HG02798 (cell line): ENCODE measurements around the gene TRIM37.

Source experiments
- ATAC-seq: cut with Tn5 transposase; IDR thresholded peaks from one replicate; pipeline ENCODE4 v1.9.1; 2021; ENCODE audit warnings: mild to moderate bottlenecking; ENCODE audit not compliant: unreplicated experiment, poor library complexity

TRIM37 gene

DNA sequence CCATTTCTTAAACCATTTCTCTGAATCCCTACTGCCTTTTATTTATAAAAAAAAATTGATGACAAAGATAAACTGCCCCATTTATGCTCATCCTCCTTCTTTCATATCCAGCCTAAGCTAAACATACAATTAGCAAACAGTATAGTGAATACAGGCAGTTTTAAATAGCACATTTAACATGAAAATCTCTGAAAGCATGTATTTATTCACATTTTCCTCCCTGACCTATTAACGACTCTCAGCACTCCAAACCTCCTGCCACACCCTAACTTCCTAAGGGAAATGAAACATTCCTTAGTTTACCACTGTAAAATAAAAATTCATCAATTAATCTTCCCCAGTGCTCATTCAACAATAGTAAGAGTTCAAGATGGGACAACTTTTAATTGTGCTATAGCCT lies 56.9 kb downstream of the TRIM37 start:
- ATAC-seq = no peak

DNA sequence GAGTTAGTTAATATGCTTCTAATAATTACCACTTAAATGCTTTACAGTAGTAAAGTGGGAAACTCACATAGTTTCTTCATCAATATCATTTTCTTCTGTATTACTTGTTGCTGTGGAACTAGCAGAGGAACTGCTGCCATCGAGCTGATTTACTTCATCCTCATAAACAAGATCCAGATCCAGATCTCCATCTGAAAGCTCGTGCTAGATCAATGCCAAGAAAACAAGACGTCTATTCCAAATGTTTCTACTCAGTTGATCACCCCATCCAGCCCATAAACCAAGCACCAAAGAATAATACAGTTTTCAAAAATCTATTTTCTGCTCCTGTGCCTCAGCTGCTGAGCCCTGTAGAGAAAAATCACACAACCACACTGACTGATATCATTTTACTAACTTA lies 59.1 kb downstream of the TRIM37 start:
- no peak for ATAC-seq

- ATAC-seq = no peak
Observed at GRCh38 chr17:59046192-59046591, 60.5 kb downstream of the TRIM37 start.

- ATAC-seq = no peak
Observed at GRCh38 chr17:59038734-59039133, 67.9 kb downstream of the TRIM37 start.

DNA sequence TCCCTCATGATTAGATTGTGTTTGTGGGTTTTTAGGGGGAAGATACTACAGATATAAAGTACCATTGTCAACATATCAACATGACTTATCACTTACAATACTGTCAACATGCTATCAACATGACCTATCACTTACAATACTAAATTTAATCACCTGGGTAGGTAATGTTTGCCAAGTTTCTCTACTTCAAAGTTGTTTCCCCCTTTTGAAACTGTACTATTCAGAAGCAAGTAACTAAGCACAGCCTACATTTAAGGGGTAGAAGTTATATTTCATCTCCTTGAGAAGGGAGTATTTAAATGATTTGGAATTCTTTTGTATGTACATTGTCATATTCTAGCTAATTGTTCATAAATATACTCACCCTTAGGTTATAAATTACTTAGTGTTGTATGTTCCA lies 68.7 kb downstream of the TRIM37 start:
- ATAC-seq = no peak

DNA sequence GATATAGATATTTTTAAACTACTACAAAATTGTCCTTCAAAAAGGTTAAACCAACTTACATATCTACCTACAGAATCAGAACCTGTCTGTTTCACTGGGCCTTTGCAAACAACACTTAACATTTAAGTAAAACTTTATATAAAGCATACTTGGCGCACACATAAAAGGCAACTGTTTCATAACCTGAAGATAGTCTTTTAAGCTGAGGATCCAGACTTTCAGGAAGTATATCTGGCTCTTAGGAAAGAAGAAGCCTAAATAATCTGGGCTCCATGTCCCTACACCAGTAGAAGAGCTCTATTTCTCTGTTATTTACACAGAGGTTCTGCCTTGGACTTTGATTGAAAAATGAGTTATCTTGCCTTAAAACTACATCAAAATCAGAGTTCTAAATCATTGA lies 75.9 kb downstream of the TRIM37 start:
- no peak for ATAC-seq

DNA sequence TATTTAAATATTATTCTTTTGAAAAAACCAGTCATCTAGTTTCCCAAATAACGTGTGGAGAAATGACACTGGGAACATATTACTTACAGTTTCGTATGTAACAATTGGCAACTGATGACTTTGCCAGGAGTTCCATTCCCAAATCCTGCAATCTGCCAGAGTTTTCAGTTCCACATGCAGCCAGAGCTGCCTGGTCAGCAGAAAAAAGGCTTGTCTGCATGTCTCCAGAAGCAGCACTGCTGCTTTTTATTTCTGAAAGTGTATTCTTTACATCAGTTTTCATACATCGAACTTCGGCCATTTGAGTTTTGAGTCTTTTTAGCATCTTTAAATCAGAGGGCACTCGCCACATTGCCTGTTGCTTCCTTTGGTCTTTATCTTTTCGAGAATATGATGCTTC lies 78.4 kb downstream of the TRIM37 start:
- ATAC-seq = no peak

- no peak for ATAC-seq
Observed at GRCh38 chr17:59027750-59028149, 78.9 kb downstream of the TRIM37 start.

DNA sequence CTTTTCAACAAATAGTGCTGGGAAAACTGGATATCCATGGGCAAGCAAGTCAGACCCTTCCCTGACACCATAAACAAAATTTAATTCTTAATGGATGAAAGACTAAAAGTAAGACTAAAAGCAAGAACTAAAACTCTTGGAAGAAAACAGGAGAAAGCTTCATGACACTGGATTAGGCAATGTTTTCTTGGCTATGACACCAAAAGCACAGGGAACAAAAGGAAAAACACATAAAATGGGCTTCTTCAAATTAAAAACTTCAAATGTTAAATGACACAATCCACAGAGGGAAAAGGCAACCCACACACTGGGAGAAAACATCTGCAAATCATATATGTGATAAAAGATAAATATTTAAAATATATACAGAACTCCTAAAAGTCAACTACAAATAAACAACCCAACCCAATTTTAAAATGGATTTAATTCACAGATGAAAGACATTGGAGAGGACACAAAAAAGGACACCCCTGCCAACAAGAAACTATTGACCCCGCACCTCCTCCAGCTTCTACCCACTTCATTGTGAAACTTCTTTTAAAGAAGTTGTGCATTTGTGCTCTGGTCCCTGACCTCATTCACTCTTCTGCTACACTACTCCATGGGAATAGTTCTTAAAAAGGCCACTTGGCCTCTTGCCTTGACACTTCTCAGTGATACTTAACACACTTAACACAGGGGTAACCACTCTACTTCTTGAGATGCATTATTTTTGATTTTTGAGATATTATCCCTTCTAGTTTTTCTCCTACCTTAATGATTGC lies 80.3 kb downstream of the TRIM37 start:
- no peak for ATAC-seq

GRCh38 chr17:59024916-59025315 lies 81.8 kb downstream of the TRIM37 start:
- no peak for ATAC-seq

GRCh38 chr17:59018019-59018418 lies 88.7 kb downstream of the TRIM37 start:
- no peak for ATAC-seq

DNA sequence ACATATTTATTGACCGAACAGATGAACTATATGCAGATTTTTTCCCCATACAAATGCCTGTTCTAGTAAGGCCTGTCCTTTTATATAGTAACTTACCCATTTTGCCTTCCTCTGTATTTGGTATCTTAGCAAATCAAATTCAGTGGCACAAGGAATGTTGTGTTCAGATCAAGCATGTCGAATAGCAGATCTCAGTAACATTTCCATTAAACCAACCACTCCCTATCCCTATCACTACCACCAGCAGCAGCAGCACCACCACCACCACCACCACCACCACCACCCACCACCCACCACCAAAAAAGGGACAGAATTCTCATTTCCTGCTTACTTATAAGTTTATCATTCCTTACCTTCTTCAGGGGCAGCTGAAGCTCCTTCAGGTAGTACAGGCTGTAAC lies 94.7 kb downstream of the TRIM37 start:
- ATAC-seq = no peak

DNA sequence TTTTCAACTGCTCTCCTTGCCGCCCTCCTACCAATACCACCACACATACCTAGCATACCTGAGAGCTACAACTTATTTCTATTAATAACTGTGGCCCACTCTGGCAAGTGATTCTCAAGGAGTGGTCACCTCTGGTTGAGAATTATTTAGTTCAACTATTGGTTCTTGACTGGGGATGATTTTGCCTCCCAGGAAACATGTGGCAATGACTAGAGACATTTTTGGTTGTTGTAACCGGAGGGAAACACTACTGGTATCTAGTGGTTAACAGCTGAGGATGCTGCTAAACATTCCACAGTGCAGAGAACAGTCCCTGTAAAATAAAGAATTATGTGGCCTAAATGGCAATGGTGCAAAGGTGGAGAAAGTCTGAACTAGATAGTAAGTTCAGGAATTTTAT lies 96.7 kb downstream of the TRIM37 start:
- ATAC-seq = no peak

DNA sequence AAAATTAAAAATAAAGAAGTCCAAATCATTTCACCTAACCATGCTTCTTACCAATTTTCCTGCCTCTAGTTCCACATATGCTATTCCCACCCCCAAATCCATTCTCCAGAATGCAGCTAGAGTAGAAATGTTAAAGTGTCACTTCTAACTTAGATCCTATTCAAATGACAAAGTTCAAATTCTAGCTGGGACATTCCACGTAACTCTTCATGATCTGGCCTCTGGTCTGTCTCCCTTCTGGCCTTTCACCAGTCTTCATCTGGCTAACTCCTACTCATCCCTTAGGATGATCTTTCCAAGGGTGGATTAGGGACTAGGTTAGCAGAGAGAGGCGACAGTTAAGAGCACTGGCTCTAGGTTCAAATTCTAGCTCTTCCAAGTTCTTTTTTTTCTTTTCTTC lies 97.9 kb downstream of the TRIM37 start:
- no peak for ATAC-seq

DNA sequence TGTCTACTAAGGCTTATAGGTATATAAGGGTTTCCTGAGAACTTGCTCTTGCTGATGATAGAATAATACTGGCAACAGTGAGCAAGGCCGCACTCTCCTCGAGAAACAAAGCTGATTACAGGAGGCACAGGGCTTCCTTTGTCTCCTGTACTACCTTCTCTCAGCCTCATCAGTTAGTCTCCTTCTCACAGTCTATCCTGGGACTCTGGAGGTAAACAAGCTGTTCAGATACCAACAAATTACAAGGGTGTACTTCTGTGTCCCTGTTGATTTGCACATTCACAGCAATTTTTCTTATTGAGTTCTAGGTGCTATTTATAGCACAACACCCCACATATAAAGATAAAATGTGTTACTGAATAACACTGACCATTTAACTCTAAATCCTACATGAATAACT lies 98.7 kb downstream of the TRIM37 start:
- ATAC-seq = no peak

- no peak for ATAC-seq
Observed at GRCh38 chr17:59004338-59005111, 102.2 kb downstream of the TRIM37 start.

DNA sequence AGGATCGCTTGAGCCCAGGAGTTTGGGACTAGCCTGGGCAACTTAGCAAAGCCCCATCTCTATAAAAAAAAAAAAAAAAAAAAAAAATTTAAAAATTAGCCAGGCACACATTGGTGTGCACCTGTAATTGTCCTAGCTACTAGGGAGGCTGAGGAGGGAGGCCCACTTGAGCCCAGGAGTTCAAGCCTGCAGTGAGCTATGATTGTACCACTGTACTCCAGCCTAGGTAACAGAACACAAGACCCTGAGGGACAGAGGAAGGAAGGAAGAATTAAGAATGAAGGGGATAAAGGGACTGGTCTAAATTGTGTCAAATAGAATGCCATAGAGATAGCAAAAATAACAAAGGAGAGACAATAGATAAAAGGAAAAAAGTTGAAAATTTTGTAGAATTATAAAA lies 102.8 kb downstream of the TRIM37 start:
- no peak for ATAC-seq

DNA sequence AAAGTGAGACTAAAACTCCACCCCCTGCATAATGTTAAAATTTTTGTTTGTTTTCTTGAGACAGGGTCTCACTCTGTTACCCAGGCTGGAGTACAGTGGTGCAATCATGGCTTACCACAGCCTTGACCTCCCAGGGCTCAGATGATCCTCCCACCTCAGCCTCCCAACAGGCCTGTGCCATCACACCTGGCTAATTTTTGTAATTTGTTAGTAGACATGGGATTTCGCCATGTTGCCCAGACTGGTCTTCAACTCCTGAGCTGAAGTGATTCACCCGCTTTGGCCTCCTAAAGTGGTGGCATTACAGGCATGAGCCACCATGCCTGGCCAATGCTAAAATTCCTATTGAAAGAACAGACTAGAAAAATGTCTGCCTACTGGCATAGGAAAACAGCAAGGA lies 103.8 kb downstream of the TRIM37 start:
- no peak for ATAC-seq

DNA sequence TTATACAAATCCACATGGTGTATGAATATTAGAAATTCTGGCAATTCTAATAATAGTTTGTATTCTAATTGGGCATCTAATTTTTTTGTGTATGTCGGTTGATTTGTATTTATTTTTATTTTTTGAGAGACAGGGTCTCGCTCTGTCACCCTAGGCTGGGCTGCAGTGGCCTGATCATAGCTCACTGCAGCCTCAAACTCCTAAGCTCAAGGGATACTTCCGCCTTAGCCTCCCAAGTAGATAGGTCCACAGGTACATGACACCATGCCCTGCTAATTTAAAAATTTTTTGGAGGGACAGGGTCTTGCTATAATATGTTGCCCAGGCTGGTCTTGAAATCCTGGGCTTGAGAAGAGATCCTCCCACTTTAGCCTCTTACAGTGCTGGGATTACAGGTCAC lies 104.6 kb downstream of the TRIM37 start:
- no peak for ATAC-seq

GRCh38 chr17:59001158-59001814 lies 105.4 kb downstream of the TRIM37 start:
- ATAC-seq = peak; percentile 92

GRCh38 chr17:59000022-59000421 lies 106.7 kb downstream of the TRIM37 start:
- ATAC-seq = no peak
